GM12874 (cell line): ENCODE results near the gene SBK1.

Source experiments
- CTCF ChIP-seq: IDR thresholded peaks from 2 replicates; pipeline ENCODE4 v1.5.1; 2011; ENCODE audit warnings: low read depth, mild to moderate bottlenecking, control low read depth, low read length, moderate library complexity; ENCODE audit not compliant: insufficient read depth

SBK1 gene

GRCh38 chr16:28291651-28292626 lies at the start of gene SBK1:
TSS of gene SBK1 (plus strand) at chr16:28292525. CDS start at chr16:28317392, 24,867 bp downstream.
- no peak for TF ChIP-seq CTCF

DNA sequence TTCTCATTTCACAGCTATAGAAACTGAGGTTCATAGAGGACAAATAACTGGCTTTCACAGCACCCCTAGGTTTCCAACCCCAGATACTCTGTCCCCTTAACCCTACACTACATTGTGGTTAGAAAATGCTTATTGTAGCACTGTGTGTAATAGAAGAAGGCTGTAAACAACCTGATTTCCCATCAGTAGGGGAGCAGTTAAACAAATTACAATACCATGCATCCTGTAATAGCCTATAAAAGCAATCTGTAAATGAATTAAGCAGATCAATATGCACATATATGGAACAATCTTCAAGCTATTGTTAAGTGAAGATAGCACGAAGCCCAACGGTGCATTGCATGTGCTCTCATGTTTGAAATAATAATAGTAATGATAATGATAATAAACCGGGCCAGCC lies 41.3 kb upstream of the SBK1 start:
- TF ChIP-seq CTCF: no peak

GRCh38 chr16:28254158-28254557 lies 38.2 kb upstream of the SBK1 start:
- no peak for TF ChIP-seq CTCF

DNA sequence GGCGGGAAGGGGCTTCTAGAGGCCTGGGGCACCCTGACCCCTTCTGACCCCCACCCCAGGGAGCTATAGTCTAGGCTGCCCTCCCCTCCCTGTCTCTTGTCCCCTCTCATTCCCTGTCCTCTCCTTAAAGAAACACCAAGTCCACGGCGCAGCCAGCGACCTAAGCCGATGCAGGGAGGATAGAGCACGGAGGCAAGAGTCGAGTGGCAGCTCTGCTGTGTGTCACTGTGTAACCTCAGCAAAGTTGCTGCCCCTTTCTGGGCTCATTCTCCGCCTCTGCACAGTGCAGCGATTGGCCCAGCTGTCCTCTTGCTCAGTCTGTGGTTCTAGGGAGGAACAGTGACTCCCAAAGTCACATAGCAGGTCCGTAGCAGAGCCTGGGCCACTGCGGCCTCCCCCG lies 36.5 kb upstream of the SBK1 start:
- TF ChIP-seq CTCF: no peak

DNA sequence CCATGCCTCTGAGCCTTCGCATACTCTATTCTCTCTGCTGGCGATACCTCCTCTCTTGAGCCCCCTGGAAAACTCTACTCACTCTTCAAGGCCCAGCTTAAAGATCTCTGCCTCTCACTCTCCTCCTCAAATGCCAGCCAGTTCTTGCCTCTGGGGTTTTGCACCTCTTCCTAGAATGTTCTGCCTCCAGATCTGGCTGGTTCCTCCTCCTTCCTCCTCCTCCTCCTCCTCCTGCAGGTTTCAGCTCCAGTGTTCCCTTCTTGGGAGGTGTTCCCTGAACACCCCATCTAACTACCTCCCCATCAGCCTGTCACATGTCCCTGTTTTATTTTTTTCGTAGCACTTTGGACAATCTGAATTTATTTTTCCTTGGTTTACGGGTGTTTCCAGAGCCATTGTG lies 35.1 kb upstream of the SBK1 start:
- no peak for TF ChIP-seq CTCF

DNA sequence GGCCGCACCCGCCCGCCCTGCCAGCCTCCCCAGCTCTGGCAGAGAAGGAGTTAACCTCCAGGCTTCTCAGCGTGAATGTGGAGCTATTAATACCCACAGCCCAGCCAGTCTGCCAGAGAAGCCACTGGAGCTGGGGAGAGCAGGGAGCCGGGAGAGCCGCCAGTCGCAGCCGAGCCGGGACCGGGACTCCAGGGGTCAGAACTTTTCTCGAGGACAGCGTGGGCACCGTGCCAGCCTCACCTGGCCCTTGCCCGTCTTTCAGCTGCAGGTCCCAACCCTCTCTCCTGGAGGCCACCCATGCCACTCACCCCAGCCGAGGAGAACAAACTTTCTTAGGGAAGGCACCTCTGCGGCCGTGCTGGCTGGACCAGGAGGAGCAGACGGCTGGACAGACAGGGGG lies 33.8 kb upstream of the SBK1 start:
- TF ChIP-seq CTCF: no peak

GRCh38 chr16:28259091-28259780 lies 33.1 kb upstream of the SBK1 start:
- no peak for TF ChIP-seq CTCF
